Nephron progenitor cell (in vitro differentiated cells): Measurements from ENCODE around the gene GARIN5A.

ENCODE experiments used
- DNase-seq: peaks from one replicate; pipeline ENCODE4 v3.0.0; 2021
- H3K27ac Mint-ChIP-seq: 2 replicates; pipeline ENCODE4 v1.8.0; 2021; ENCODE audit warnings: mild to moderate bottlenecking, moderate library complexity, mixed read lengths
- H3K27me3 Mint-ChIP-seq: 2 replicates; pipeline ENCODE4 v1.8.0; 2021; ENCODE audit warnings: mild to moderate bottlenecking, low read depth, mixed read lengths; ENCODE audit not compliant: poor library complexity
- H3K36me3 Mint-ChIP-seq: 2 replicates; pipeline ENCODE4 v1.8.0; 2021; ENCODE audit warnings: low read depth, mixed read lengths
- H3K4me1 Mint-ChIP-seq: 2 replicates; pipeline ENCODE4 v1.8.0; 2021; ENCODE audit warnings: mixed read lengths
- H3K4me3 Mint-ChIP-seq: 2 replicates; pipeline ENCODE4 v1.8.0; 2021; ENCODE audit warnings: mild to moderate bottlenecking, moderate library complexity, mixed read lengths
- H3K9me3 Mint-ChIP-seq: 2 replicates; pipeline ENCODE4 v1.8.0; 2021; ENCODE audit warnings: mild to moderate bottlenecking, moderate library complexity, mixed read lengths
- TF ChIP-seq, protein P1 (sequence below): fragments of 200-600 bp; sonication (generic); IDR thresholded peaks from 2 replicates; pipeline ENCODE4 v1.5.0; 2021; ENCODE audit warnings: antibody characterized with exemption

The GARIN5A gene

GRCh38 chr19:50480281-50481111 is 3.8 kb upstream of the GARIN5A start:
- TF ChIP-seq, protein P1, sequence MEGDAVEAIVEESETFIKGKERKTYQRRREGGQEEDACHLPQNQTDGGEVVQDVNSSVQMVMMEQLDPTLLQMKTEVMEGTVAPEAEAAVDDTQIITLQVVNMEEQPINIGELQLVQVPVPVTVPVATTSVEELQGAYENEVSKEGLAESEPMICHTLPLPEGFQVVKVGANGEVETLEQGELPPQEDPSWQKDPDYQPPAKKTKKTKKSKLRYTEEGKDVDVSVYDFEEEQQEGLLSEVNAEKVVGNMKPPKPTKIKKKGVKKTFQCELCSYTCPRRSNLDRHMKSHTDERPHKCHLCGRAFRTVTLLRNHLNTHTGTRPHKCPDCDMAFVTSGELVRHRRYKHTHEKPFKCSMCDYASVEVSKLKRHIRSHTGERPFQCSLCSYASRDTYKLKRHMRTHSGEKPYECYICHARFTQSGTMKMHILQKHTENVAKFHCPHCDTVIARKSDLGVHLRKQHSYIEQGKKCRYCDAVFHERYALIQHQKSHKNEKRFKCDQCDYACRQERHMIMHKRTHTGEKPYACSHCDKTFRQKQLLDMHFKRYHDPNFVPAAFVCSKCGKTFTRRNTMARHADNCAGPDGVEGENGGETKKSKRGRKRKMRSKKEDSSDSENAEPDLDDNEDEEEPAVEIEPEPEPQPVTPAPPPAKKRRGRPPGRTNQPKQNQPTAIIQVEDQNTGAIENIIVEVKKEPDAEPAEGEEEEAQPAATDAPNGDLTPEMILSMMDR, result no peak
- Mint-ChIP-seq H3K9me3 (peaks cover 23% of the 10 kb centered on the region), H3K27ac (peak overlapping the region; percentile 37), H3K36me3 (peaks cover 43% of the 10 kb centered on the region), H3K4me1 (peaks cover 21% of the 10 kb centered on the region), H3K27me3 (peaks cover 9% of the 10 kb centered on the region), H3K4me3 (no peak overlapping the region)
- DNase-seq, result no peak

GRCh38 chr19:50479761-50480251 is 3.2 kb upstream of the GARIN5A start:
- Mint-ChIP-seq H3K4me3 (no peak overlapping the region), H3K9me3 (peaks cover 19% of the 10 kb centered on the region), H3K4me1 (peaks cover 26% of the 10 kb centered on the region), H3K36me3 (peaks cover 36% of the 10 kb centered on the region), H3K27ac (no peak overlapping the region), H3K27me3 (peaks cover 9% of the 10 kb centered on the region)
- DNase-seq, result no peak
- TF ChIP-seq, protein P1, result no peak

- Mint-ChIP-seq H3K9me3 (peaks cover 19% of the 10 kb centered on the region), H3K4me1 (peaks cover 26% of the 10 kb centered on the region), H3K36me3 (peaks cover 33% of the 10 kb centered on the region), H3K27me3 (peaks cover 9% of the 10 kb centered on the region), H3K4me3 (no peak overlapping the region), H3K27ac (no peak overlapping the region)
- DNase-seq, result no peak
- TF ChIP-seq, protein P1, result peak; percentile 39
Measured at GRCh38 chr19:50478901-50479715, 2.5 kb upstream of the GARIN5A start.

- Mint-ChIP-seq H3K4me3 (peak overlapping the region; percentile 97), H3K9me3 (peaks cover 19% of the 10 kb centered on the region), H3K27ac (no peak overlapping the region), H3K4me1 (peaks cover 26% of the 10 kb centered on the region), H3K27me3 (peaks cover 15% of the 10 kb centered on the region), H3K36me3 (peaks cover 27% of the 10 kb centered on the region)
- DNase-seq, result no peak
- TF ChIP-seq, protein P1, result no peak
Measured at GRCh38 chr19:50477751-50478515, 1.3 kb upstream of the GARIN5A start.

DNA sequence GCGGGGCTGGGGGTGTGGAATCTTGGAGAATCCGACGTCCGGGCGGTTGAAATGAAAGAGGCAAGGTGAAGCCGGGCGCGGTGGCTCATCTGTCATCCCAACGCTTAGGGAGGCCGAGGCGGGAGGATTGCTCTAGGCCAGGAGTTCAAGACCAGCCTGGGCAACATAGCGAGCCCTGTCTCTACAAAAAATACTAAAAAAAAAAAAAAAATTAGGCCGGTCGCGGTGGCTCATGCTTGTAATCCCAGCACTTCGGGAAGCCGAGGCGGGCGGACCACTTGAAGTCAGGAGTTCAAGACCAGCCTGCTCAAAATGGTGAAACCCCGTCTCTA is 225 bp upstream of the GARIN5A start:
- H3K27ac Mint-ChIP-seq, result peak overlapping the region; percentile 99
- DNase-seq, result no peak
- peaks cover 27% of the 10 kb centered on the region for H3K36me3 Mint-ChIP-seq
- TF ChIP-seq, protein P1, result no peak
- peaks cover 19% of the 10 kb centered on the region for H3K9me3 Mint-ChIP-seq
- H3K4me1 Mint-ChIP-seq, result peaks cover 26% of the 10 kb centered on the region
- H3K27me3 Mint-ChIP-seq, result peaks cover 15% of the 10 kb centered on the region
- peak overlapping the region; percentile 97 for H3K4me3 Mint-ChIP-seq
